K562 (cell line): ENCODE data around the gene ARHGAP15. TPM values are rescaled to one million over a fixed set of nuclear protein-coding genes. Genes with fewer than 3 reads are reported as not detected.
A peak's percentile ranks its signal among the peaks of the same experiment; 100 is the strongest.

ENCODE experiments used
- ATAC-seq: fragments of 200-7000 bp; cut with Tn5 transposase; 3 replicates; pipeline ENCODE4 v1.9.1; 2020; ENCODE audit warnings: moderate library complexity
- BruUV-seq: library from RNA; stranded (reverse); fragments of 400-500 nt; replicated peaks from 2 replicates; lab custom pipeline; 2021; lab: Mats Ljungman, UMichigan
- CTCF ChIA-PET: fragments of 300-600 bp; formaldehyde crosslinking; extraction: SDS; loops from one replicate; lab custom pipeline; 2021; ENCODE audit warnings: low intra/inter-chr PET ratio; lab: Yijun Ruan, JAX
- POLR2A ChIA-PET: fragments of 300-600, 350-650 bp; sonication (Branson Sonifier 250); formaldehyde crosslinking; extraction: SDS; loops from one replicate; lab custom pipeline; 2021; ENCODE audit warnings: antibody characterized with exemption, inconsistent platforms; lab: Yijun Ruan, JAX
- DNase-seq, 4 experiments: peaks; one replicate each; pipeline versions ENCODE4 v3.0.0 to v3.0.0-alpha.2; 2011 to 2018; ENCODE audit warnings: low spot score in 3 of 4, mixed read lengths in 3 of 4; ENCODE audit errors: extremely low read depth in 1 of 4
- FAIRE-seq: peaks from 2 replicates; lab custom pipeline; 2011; peaks lifted over from hg19 to GRCh38; lab: Jason Lieb, UNC
- H2AFZ ChIP-seq: 2 replicates; pipeline ENCODE4 v1.6.0; 2011; ENCODE audit warnings: low read depth, low read length, control low read depth, inconsistent platforms
- H3K27ac ChIP-seq: fragments of 200-600 bp; 3 replicates; pipeline ENCODE4 v1.8.0; 2011; ENCODE audit warnings: low read depth, mild to moderate bottlenecking, control low read depth, inconsistent platforms, low read length, moderate library complexity, mixed read lengths; ENCODE audit errors: extremely low read depth
- H3K27me3 ChIP-seq, 2 experiments: fragments of 300-600 bp in 1 of 2; 2 replicates in 1 of 2; 3 replicates in 1 of 2; pipeline versions ENCODE4 v1.6.0 to v1.8.0; 2011; ENCODE audit warnings: inconsistent platforms in 2 of 2, low read length in 2 of 2, mild to moderate bottlenecking in 1 of 2, mixed read lengths in 1 of 2, moderate library complexity in 1 of 2; ENCODE audit not compliant: control insufficient read depth in 2 of 2, insufficient read depth in 2 of 2
- H3K36me3 ChIP-seq: fragments of 300-600 bp; 3 replicates; pipeline ENCODE4 v1.8.0; 2011; ENCODE audit warnings: mild to moderate bottlenecking, low read length, inconsistent platforms; ENCODE audit not compliant: control insufficient read depth, insufficient read depth
- H3K4me1 ChIP-seq, 2 experiments: fragments of 200-600 bp in 1 of 2; replicated peaks in 1 of 2; 2 replicates in 1 of 2; 3 replicates in 1 of 2; pipeline versions ENCODE4 v1.5.1 to v1.8.0; 2011; ENCODE audit warnings: inconsistent platforms in 2 of 2, low read length in 2 of 2, mild to moderate bottlenecking in 1 of 2, mixed read lengths in 1 of 2, moderate library complexity in 1 of 2; ENCODE audit not compliant: control insufficient read depth in 2 of 2, insufficient read depth in 2 of 2
- H3K4me2 ChIP-seq: 2 replicates; pipeline ENCODE4 v1.6.1; 2011; ENCODE audit warnings: low read length, control low read depth, inconsistent platforms, mixed read lengths; ENCODE audit not compliant: insufficient read depth
- H3K4me3 ChIP-seq: fragments of 200-600 bp; sonication (generic), shearing (Covaris generic); 2 replicates; pipeline ENCODE4 v1.5.1; 2016; ENCODE audit warnings: control low read depth, inconsistent platforms
- H3K79me2 ChIP-seq: fragments of 200-600 bp; 3 replicates; pipeline ENCODE4 v1.8.0; 2011; ENCODE audit warnings: low read length, inconsistent platforms; ENCODE audit not compliant: control insufficient read depth, insufficient read depth
- H3K9ac ChIP-seq, 2 experiments: 2 replicates each; pipeline versions ENCODE4 v1.6.0 to v1.6.1; 2011; ENCODE audit warnings: low read depth in 2 of 2, low read length in 2 of 2, control low read depth in 1 of 2, inconsistent platforms in 1 of 2, mild to moderate bottlenecking in 1 of 2, mixed read lengths in 1 of 2; ENCODE audit not compliant: insufficient read depth in 1 of 2
- H3K9me1 ChIP-seq: one replicate; pipeline ENCODE4 v1.6.0; 2011; ENCODE audit warnings: inconsistent platforms, mild to moderate bottlenecking, low read length, moderate library complexity; ENCODE audit not compliant: control insufficient read depth, insufficient read depth
- H3K9me3 ChIP-seq: replicated peaks from 2 replicates; pipeline ENCODE4 v1.5.1; 2011; ENCODE audit warnings: low read depth, low read length, inconsistent platforms; ENCODE audit not compliant: control insufficient read depth, insufficient read depth
- H4K20me1 ChIP-seq: replicated peaks from 2 replicates; pipeline ENCODE4 v1.6.1; 2011; ENCODE audit warnings: low read length, inconsistent platforms, mixed read lengths; ENCODE audit not compliant: control insufficient read depth, insufficient read depth
- CREB3 ChIP-seq: fragments of 450-650 bp; conservative IDR thresholded peaks from 2 replicates; pipeline ENCODE4 v1.6.1; 2016; ENCODE audit warnings: missing genetic modification characterization, low read depth, mild to moderate bottlenecking, missing compliant biosample characterization, moderate library complexity
- FOXO4 ChIP-seq: fragments of 450-650 bp; formaldehyde crosslinking; IDR thresholded peaks from 2 replicates; pipeline ENCODE4 v1.4.0; 2020; ENCODE audit warnings: mild to moderate bottlenecking, moderate library complexity
- FUS ChIP-seq: fragments of 200-400 bp; formaldehyde crosslinking; optimal IDR thresholded peaks from 2 replicates; pipeline ENCODE3; 2017; ENCODE audit warnings: low read depth, low read length
- GATAD2A ChIP-seq: fragments of 450-650 bp; IDR thresholded peaks from 2 replicates; pipeline ENCODE4 v1.6.1; 2017
- KDM2B ChIP-seq: fragments of 250-450 bp; sonication (Bioruptor Pico); IDR thresholded peaks from 2 replicates; pipeline ENCODE4 v1.8.0; 2021; ENCODE audit warnings: mild to moderate bottlenecking, moderate library complexity
- KDM4B ChIP-seq, 2 experiments: fragments of 450-650 bp in 1 of 2; sonication (generic) in 1 of 2; IDR thresholded peaks; 2 replicates each; pipeline ENCODE4 v1.6.1; 2016 to 2017; ENCODE audit warnings: borderline replicate concordance in 2 of 2, antibody characterized with exemption in 1 of 2, low read depth in 1 of 2, mild to moderate bottlenecking in 1 of 2
- MAFF ChIP-seq: IDR thresholded peaks from 2 replicates; pipeline ENCODE4 v1.6.1; 2012; ENCODE audit warnings: low read length, improper control_type of control experiment
- RBBP5 ChIP-seq: fragments of 200-600 bp; sonication (generic); IDR thresholded peaks from 2 replicates; pipeline ENCODE4 v1.6.1; 2012; ENCODE audit warnings: borderline replicate concordance, mild to moderate bottlenecking, low read length, control low read depth, inconsistent platforms; ENCODE audit not compliant: insufficient read depth, poor library complexity, severe bottlenecking
- RBM14 ChIP-seq: fragments of 200-400 bp; formaldehyde crosslinking; IDR thresholded peaks from 2 replicates; pipeline ENCODE4 v1.6.1; 2018; ENCODE audit warnings: low read depth, mild to moderate bottlenecking, low read length, moderate library complexity, borderline replicate concordance; ENCODE audit not compliant: insufficient read depth
- SIN3A ChIP-seq, 2 experiments: fragments of 150-350 bp in 1 of 2; IDR thresholded peaks; 2 replicates each; pipeline ENCODE4 v1.6.1; 2011 to 2016; ENCODE audit warnings: borderline replicate concordance in 2 of 2, low read depth in 2 of 2, low read length in 2 of 2, mild to moderate bottlenecking in 2 of 2, moderate library complexity in 2 of 2; ENCODE audit not compliant: control insufficient read depth in 1 of 2
- UBTF ChIP-seq, 2 experiments: IDR thresholded peaks; 2 replicates each; pipeline ENCODE4 v1.6.1; 2012; ENCODE audit warnings: improper control_type of control experiment in 2 of 2, low read depth in 2 of 2, low read length in 2 of 2, borderline replicate concordance in 1 of 2
- USF2 ChIP-seq: sonication (generic); formaldehyde crosslinking; IDR thresholded peaks from 2 replicates; pipeline ENCODE4 v1.5.0; 2020; ENCODE audit warnings: missing genetic modification reagents
- ZNF263 ChIP-seq: sonication (generic); formaldehyde crosslinking; IDR thresholded peaks from 2 replicates; pipeline ENCODE4 v1.8.0; 2022; ENCODE audit warnings: mild to moderate bottlenecking, missing genetic modification reagents, borderline replicate concordance
- ZNF3 ChIP-seq: fragments of 250-450 bp; sonication (Bioruptor Pico); IDR thresholded peaks from 2 replicates; pipeline ENCODE4 v1.5.0; 2021; ENCODE audit warnings: mild to moderate bottlenecking, moderate library complexity
- ZNF354B ChIP-seq: fragments of 250-450 bp; sonication (Bioruptor Pico); IDR thresholded peaks from 2 replicates; pipeline ENCODE4 v1.4.0; 2020
- WGBS: fragments of 100-300 bp; shearing (Covaris generic); methylation state at CpG from one replicate; pipeline ENCODE4 v1.1.6; 2016; ENCODE audit warnings: low coverage, mixed read lengths; ENCODE audit not compliant: insufficient coverage; ENCODE audit errors: missing lambda C conversion rate; 5-methylcytosine and 5-hydroxymethylcytosine counted together
- in situ Hi-C: fragments of 300-500 bp; cut with MboI; formaldehyde crosslinking; loops from 4 replicates; pipeline ENCODE4 v1.15.0; 2018; ENCODE audit warnings: inconsistent platforms, mixed read lengths
- intact Hi-C: fragments of 100-400 bp; cut with micrococcal nuclease; formaldehyde crosslinking; loops from 2 replicates; pipeline ENCODE4 v1.14.2; 2022
- polyA plus RNA-seq, 8 experiments: library from polyadenylated mRNA; depleted of rRNA in 4 of 8; stranded (reverse) in 5 of 8; unstranded in 3 of 8; fragments of >200 nt; fragmentation: Nextera tagmentation in 2 of 8; fragmentation: Illumina TruSeq in 1 of 8; extraction: Ambion mirVana in 2 of 8; extraction: Trizol in 1 of 8; gene quantifications; 2 replicates each; pipeline versions ENCODE4 v1.2.1 to v1.2.3, GENCODE V29; 2011 to 2014; ENCODE audit warnings: inconsistent platforms in 1 of 8, missing spikeins in 1 of 8
- total RNA-seq, 7 experiments: library from RNA; depleted of rRNA in 6 of 7; stranded (reverse); fragments of >200 nt in 6 of 7; fragmentation: Illumina TruSeq in 2 of 7; extraction: Trizol in 2 of 7; gene quantifications; 2 replicates each; pipeline versions ENCODE4 v1.2.1 to v1.2.3, GENCODE V29; 2011 to 2021; ENCODE audit warnings: low replicate concordance in 1 of 7

The ARHGAP15 gene
- total and polyA plus RNA-seq, 9 of the 15 experiments (the other 6 are each of a cell fraction or from before 2014, with no cell fraction given), result 1.5 to 17.9 (median 7.9) TPM

- no peak overlapping the region for H3K9ac ChIP-seq
- no TSS peak for BruUV-seq
- no peak for TF ChIP-seq SIN3A (IDR thresholded peaks at IDR 0.05; ENCODE audit: borderline replicate concordance in 2 of 2, control insufficient read depth in 1 of 2, low read depth in 2 of 2, low read length in 2 of 2)
- no peak for TF ChIP-seq ZNF3
- no peak for TF ChIP-seq ZNF354B (CRISPR knock-in tag)
- TF ChIP-seq RBBP5, result no peak
- TF ChIP-seq UBTF (IDR thresholded peaks at IDR 0.05; ENCODE audit: borderline replicate concordance in 1 of 2, low read depth in 2 of 2, low read length in 2 of 2), result no peak
- TF ChIP-seq MAFF, result no peak
- TF ChIP-seq CREB3, result no peak
- no peak for TF ChIP-seq USF2
- TF ChIP-seq KDM4B (IDR thresholded peaks at IDR 0.05; ENCODE audit: borderline replicate concordance in 2 of 2, low read depth in 1 of 2), result no peak
- TF ChIP-seq GATAD2A, result no peak
- no peak for TF ChIP-seq KDM2B
- TF ChIP-seq ZNF263 (CRISPR knock-in tag), result no peak
- TF ChIP-seq FOXO4, result no peak
- no peak for TF ChIP-seq RBM14
- TF ChIP-seq FUS, result no peak
These were observed 394.9 kb downstream of the ARHGAP15 start for GRCh38 chr2:143524119-143524553.

More at GRCh38 chr2:143524119-143524553, 394.9 kb downstream of the ARHGAP15 start:
- in situ Hi-C loops, result no loop called here
- no peaks in the 10 kb centered on the region for H3K9me1 ChIP-seq
- H3K79me2 ChIP-seq, result no peaks in the 10 kb centered on the region
- no peaks in the 10 kb centered on the region for H3K36me3 ChIP-seq
- no peaks in the 10 kb centered on the region for H4K20me1 ChIP-seq
- FAIRE-seq (no peak), ATAC-seq (no peak), DNase-seq (no peak)
- intact Hi-C loops, result no loop called here
- H3K9me3 ChIP-seq, result no peaks in the 10 kb centered on the region
- H2AFZ ChIP-seq, result 0 out of 2 replicates have a peak overlapping the region, but pooled peaks have one; percentile 20
- no peaks in the 10 kb centered on the region; a peak in 1 of 5 replicates for H3K4me1 ChIP-seq
- 6% methylated on average over 2 of the region's 2 CpGs for WGBS
- H3K27me3 ChIP-seq, result no peaks in the 10 kb centered on the region
- POLR2A ChIA-PET, result no interaction called here
- no peak overlapping the region for H3K4me3 ChIP-seq
- CTCF ChIA-PET, result no interaction called here
- no peak overlapping the region for H3K27ac ChIP-seq
- no peak overlapping the region for H3K4me2 ChIP-seq
